Mononuclear cell (primary cell): ENCODE data around the gene ISM2. TPM values are rescaled to one million over a fixed set of nuclear protein-coding genes. Genes with fewer than 3 reads are reported as not detected.

Experiments used
- H3K27me3 ChIP-seq: 2 replicates; pipeline ENCODE4 v1.6.0; 2011; ENCODE audit warnings: low read length, control low read depth; ENCODE audit not compliant: insufficient read depth
- H3K4me1 ChIP-seq: 2 replicates; pipeline ENCODE4 v1.5.1; 2011; ENCODE audit warnings: mild to moderate bottlenecking, low read length, control low read depth; ENCODE audit not compliant: insufficient read depth
- H3K4me3 ChIP-seq: 2 replicates; pipeline ENCODE4 v1.5.1; 2011; ENCODE audit warnings: mild to moderate bottlenecking, low read length, moderate library complexity
- H3K9me3 ChIP-seq: 2 replicates; pipeline ENCODE4 v1.5.1; 2011; ENCODE audit warnings: low read depth, mild to moderate bottlenecking, control low read depth, low read length
- total RNA-seq: library from RNA; depleted of rRNA; stranded (reverse); fragments of >200 nt; gene quantifications from one replicate; pipeline ENCODE4 v1.2.3, GENCODE V29; 2012

Gene ISM2
- total RNA-seq, 1 donor = 0.42 TPM

- Histone ChIP-seq H3K27me3 (no peaks in the 10 kb centered on the region), H3K9me3 (no peaks in the 10 kb centered on the region), H3K4me1 (no peaks in the 10 kb centered on the region), H3K4me3 (no peak overlapping the region)
Measured at GRCh38 chr14:77489041-77489440, 9.6 kb downstream of the ISM2 start.

GRCh38 chr14:77488558-77488957 is 10.1 kb downstream of the ISM2 start:
- H3K4me3 ChIP-seq = no peak overlapping the region
- H3K27me3 ChIP-seq = no peaks in the 10 kb centered on the region
- no peaks in the 10 kb centered on the region for H3K9me3 ChIP-seq
- H3K4me1 ChIP-seq = no peaks in the 10 kb centered on the region

GRCh38 chr14:77485901-77486678 is 12.5 kb downstream of the ISM2 start:
- Histone ChIP-seq H3K27me3 (no peaks in the 10 kb centered on the region), H3K4me1 (no peaks in the 10 kb centered on the region), H3K9me3 (no peaks in the 10 kb centered on the region), H3K4me3 (no peak overlapping the region)

- no peaks in the 10 kb centered on the region for H3K27me3 ChIP-seq
- no peaks in the 10 kb centered on the region for H3K9me3 ChIP-seq
- H3K4me1 ChIP-seq = no peaks in the 10 kb centered on the region
- no peak overlapping the region for H3K4me3 ChIP-seq
Measured at GRCh38 chr14:77485256-77485655, 13.4 kb downstream of the ISM2 start.

- Histone ChIP-seq H3K4me1 (no peaks in the 10 kb centered on the region), H3K4me3 (no peak overlapping the region), H3K9me3 (no peaks in the 10 kb centered on the region), H3K27me3 (no peaks in the 10 kb centered on the region)
Measured at GRCh38 chr14:77482422-77482821, 16.2 kb downstream of the ISM2 start.

- H3K27me3 ChIP-seq = no peaks in the 10 kb centered on the region
- H3K4me3 ChIP-seq = no peak overlapping the region
- no peaks in the 10 kb centered on the region for H3K4me1 ChIP-seq
- no peaks in the 10 kb centered on the region for H3K9me3 ChIP-seq
Measured at GRCh38 chr14:77478796-77479195, 19.8 kb downstream of the ISM2 start.

GRCh38 chr14:77478029-77478428 is 20.6 kb downstream of the ISM2 start:
- Histone ChIP-seq H3K9me3 (no peaks in the 10 kb centered on the region), H3K4me3 (no peak overlapping the region), H3K27me3 (no peaks in the 10 kb centered on the region), H3K4me1 (no peaks in the 10 kb centered on the region)

- Histone ChIP-seq H3K27me3 (no peaks in the 10 kb centered on the region), H3K9me3 (no peaks in the 10 kb centered on the region), H3K4me3 (no peak overlapping the region), H3K4me1 (no peaks in the 10 kb centered on the region)
Measured at GRCh38 chr14:77475432-77476115, 23.0 kb downstream of the ISM2 start.

- no peaks in the 10 kb centered on the region for H3K9me3 ChIP-seq
- H3K4me1 ChIP-seq = no peaks in the 10 kb centered on the region
- no peaks in the 10 kb centered on the region for H3K27me3 ChIP-seq
- H3K4me3 ChIP-seq = no peak overlapping the region
Measured at GRCh38 chr14:77474479-77475177, 24.0 kb downstream of the ISM2 start.

GRCh38 chr14:77473921-77474320 is 24.7 kb downstream of the ISM2 start:
- Histone ChIP-seq H3K4me1 (no peaks in the 10 kb centered on the region), H3K27me3 (no peaks in the 10 kb centered on the region), H3K9me3 (no peaks in the 10 kb centered on the region), H3K4me3 (no peak overlapping the region)

GRCh38 chr14:77470224-77470870 is 28.3 kb downstream of the ISM2 start:
- no peak overlapping the region for H3K4me3 ChIP-seq
- H3K9me3 ChIP-seq = no peaks in the 10 kb centered on the region
- no peaks in the 10 kb centered on the region for H3K27me3 ChIP-seq
- no peaks in the 10 kb centered on the region for H3K4me1 ChIP-seq

- no peaks in the 10 kb centered on the region for H3K4me1 ChIP-seq
- H3K4me3 ChIP-seq = no peak overlapping the region
- no peaks in the 10 kb centered on the region for H3K27me3 ChIP-seq
- H3K9me3 ChIP-seq = no peaks in the 10 kb centered on the region
Measured at GRCh38 chr14:77469539-77469938, 29.1 kb downstream of the ISM2 start.

- Histone ChIP-seq H3K4me1 (no peaks in the 10 kb centered on the region), H3K9me3 (no peaks in the 10 kb centered on the region), H3K27me3 (no peaks in the 10 kb centered on the region), H3K4me3 (no peak overlapping the region)
Measured at GRCh38 chr14:77469067-77469505, 29.5 kb downstream of the ISM2 start.

GRCh38 chr14:77467801-77468200 is 30.8 kb downstream of the ISM2 start:
- Histone ChIP-seq H3K27me3 (no peaks in the 10 kb centered on the region), H3K4me3 (no peak overlapping the region), H3K4me1 (no peaks in the 10 kb centered on the region), H3K9me3 (no peaks in the 10 kb centered on the region)
